NCI-H226 (cell line): ENCODE measurements around the gene EID2.

ENCODE experiments used
- DNase-seq: peaks from one replicate; pipeline ENCODE4 v3.0.0-alpha.2; 2015

EID2 gene

GRCh38 chr19:39500543-39500942, 39.4 kb downstream of the EID2 start:
- no peak for DNase-seq

DNA sequence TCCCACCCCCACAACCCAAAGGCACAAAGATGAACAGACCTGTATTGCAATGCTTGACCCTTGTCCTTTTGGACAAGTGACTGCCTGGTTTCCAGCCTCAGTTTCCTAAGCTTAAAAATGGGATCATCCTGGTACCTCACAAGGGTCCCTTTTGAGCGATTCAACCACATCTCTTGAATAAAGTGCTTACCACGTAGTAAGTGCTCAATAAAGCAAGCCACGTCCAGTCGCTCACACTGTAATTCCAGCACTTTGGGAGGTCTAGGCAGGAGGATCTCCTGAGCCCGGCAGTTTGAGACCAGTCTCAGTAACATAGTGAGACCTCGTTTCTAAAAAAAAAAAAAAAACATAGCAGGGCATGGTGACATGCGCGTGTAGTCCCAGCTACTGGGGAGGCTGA, 40.0 kb downstream of the EID2 start:
- DNase-seq = no peak

DNA sequence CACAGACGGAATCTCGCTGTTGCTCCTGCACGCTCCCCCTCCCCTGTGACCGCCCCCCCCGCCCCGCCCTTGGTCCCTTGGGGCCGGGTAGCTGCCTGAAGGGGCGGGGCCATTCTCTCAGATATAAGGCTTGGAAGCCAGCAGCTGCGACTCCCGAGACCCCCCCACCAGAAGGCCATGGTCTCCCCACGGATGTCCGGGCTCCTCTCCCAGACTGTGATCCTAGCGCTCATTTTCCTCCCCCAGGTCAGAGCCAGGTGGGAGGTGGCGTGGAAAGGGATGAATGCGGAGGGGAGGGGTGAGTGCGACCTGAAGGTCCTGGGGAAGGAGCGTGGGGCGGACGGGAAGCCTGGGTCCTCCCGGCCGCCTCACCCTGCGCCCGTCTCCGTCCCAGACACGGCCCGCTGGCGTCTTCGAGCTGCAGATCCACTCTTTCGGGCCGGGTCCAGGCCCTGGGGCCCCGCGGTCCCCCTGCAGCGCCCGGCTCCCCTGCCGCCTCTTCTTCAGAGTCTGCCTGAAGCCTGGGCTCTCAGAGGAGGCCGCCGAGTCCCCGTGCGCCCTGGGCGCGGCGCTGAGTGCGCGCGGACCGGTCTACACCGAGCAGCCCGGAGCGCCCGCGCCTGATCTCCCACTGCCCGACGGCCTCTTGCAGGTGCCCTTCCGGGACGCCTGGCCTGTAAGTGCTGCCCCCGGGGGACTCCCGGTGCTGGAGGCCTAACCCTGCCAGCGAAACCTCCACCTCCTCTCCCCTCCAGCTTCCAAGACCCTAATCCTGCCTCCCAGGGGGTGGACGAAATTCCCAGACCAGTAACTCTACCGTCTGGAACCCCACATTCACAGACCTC, 40.9 kb downstream of the EID2 start, which contains the start of gene DLL3:
Gene DLL3, plus strand, starts transcription at position 150 of the 845 bp plus-strand sequence. Its CDS starts 28 bp downstream, at position 178.
- DNase-seq = no peak

GRCh38 chr19:39497996-39498797, 41.8 kb downstream of the EID2 start:
- DNase-seq = no peak

GRCh38 chr19:39497701-39497995, 42.3 kb downstream of the EID2 start:
- DNase-seq = no peak

GRCh38 chr19:39496063-39496462, 43.9 kb downstream of the EID2 start:
- DNase-seq = no peak

GRCh38 chr19:39494661-39495060, 45.3 kb downstream of the EID2 start:
- DNase-seq = no peak

GRCh38 chr19:39492788-39493187, 47.2 kb downstream of the EID2 start:
- DNase-seq = no peak

DNA sequence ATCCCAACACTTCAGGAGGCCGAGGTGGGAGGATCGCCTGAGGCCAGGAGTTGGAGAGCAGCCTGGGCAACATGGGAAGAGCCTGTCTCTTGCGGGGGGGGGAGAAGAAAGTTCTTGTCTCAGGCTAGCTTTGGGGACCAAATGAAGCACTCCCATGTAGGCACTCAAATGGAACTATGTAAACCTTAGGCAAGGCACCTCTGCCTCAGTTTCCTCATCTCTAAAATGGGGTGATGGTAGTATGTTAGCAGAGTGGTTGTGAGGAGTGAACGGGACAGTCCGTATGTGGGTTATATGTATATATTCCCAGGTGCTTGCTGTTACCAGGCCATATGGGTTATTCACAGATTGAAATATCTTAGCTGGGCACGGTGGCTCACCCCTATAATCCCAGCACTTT, 47.7 kb downstream of the EID2 start:
- DNase-seq = no peak

DNA sequence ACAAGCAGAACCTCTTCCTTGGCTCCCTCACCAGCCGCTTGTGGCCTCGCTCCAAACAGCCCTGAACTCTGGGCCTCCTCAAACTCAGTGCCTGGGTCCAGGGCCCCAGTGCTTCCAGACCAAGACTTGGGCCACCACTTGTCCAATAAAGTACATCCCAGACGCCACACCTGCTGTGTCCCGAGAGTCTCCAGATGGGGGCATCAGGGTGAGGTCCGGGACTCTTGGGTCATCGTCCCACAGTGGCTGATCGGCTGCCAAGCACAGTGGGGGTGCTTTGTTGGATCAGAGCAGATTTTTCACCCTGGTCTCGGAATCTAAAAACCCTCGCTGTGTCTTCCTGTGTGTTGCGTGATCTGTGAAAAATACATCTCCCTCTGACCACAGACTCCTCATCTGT, 50.2 kb downstream of the EID2 start:
- DNase-seq = no peak
